NCI-H2196 treated with DMSO at 0.1 percent for 48 hours (cell line): Measurements from ENCODE around the gene ANXA6.
"Not testable (repeated sequence)": the region's sequence is repeated elsewhere in the genome, so short reads cannot be mapped to it uniquely, and the experiment has no call there.

Experiments
- DNase-seq: peaks from one replicate; lab custom pipeline; 2025; ENCODE audit not compliant: unreplicated experiment; lab: John Stamatoyannopoulos, UW

Gene ANXA6

DNA sequence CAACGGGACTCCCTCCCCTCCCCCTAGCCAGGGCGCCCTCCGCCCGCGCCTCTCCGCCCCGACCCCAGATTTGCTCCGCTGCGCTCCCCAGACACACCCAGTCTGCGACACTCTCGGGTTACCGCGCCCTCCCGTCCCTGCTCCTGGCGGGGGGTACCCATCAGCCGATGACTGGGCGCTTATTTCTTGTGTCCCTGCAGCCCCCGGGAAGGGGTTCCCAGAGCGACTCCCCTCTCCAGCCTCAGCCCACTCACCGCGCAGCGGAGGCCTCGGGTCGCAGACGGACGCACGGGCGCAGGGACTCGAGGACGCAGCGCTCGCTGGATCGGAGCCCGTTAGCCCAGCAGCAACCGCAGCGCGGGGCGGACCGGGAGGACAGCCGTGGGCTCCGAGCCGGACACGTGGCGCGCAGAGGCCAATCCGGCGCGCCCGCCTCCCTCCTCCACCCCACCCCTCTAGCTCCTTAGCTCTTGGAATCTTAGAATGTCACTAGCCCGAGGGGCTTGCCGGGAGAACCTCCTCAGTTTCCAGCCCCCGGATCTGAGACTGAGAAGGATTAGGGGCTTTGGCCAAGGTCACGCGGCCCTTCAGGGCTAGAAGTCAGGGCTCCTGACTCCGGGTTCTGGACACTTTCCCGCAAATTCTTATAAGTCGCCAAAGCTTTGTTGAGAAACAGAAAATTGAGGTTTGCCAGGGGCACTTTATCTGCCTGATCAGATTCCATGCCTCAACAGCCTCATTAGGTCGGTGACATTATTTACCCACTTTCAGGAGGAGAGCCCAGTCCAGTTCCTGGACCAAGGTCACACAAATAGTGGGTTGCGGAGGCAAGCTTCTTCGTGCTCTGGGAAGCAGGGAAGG lies at the start of gene ANXA6:
Gene ANXA6 (minus strand): TSS at position 354 of the 861 bp plus-strand sequence. CDS start 9,878 bp downstream, outside the sequence.
- DNase-seq = peak; percentile 55

DNA sequence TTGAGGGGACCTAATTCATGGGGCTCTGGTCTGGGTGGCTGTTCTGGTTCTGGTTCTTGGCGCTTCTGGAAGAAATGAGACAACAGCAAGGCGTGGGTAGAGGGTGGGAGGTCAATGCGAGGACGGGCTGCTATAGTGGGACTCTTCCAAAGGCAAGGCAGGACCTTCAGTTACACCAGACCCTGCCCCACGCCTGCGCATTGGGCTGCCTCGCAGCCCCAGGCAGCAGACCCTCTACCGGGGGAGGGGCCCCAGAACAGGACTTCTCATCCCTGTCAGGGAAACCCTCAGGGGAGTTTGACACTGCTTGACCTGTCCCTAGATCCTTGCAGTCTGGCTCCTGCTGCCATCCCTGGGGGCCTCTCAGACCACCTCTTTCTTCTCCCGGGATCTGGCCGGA lies 47.8 kb upstream of the ANXA6 start:
- DNase-seq = no peak

DNA sequence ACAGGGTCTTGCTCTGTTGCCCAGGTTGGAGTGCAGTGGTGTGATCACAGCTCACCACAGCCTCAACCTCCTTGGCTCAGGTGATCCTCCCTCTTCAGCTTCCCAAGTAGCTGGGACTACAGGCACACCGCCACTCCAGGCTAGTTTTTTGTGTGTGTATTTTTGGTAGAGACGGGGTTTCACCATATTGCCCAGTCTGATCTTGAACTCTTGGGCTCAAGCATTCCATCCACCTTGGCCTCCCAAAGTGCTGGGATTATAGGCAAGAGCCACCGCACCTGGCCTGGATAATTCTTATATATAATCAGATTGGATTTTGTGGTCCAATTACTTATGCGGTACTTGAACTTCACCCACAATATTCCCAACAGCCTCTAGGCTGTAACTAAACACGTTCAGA lies 46.5 kb upstream of the ANXA6 start:
- DNase-seq = no peak

DNA sequence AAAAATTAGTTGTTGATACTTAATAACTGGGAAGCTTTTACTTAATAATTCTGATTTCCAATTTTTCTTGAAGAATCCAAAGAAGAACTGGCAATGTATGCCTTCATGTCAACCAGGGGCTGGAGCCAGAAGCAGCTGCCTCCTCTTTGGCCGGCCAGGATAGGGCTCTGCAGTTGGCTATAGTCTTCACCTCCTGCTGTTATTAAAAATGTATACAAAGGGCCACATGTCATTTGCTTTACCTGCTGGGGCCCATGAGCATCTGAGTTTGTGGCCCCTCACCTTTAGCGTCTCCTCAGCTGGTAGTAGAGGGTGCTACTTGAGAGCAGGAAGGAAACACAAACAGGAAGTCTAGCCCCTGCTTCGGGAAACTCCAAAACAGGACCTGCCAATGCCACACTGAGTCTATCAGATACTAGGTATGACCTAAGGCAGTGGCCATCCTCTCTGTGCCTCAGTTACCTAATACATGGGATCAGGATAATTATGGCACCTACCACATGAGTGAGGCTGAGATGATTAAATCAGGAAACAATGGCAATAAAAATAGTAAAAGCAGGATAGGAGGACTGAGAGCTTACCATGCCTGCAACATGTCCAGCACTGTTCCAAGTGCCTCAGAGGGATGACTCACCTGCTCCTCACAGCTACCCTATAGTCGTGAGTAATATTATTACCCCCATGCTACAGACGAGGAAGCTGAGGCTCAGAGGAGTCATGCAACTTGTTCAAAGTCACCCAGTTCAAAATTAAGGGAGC lies 45.0 kb upstream of the ANXA6 start:
- no peak for DNase-seq

DNA sequence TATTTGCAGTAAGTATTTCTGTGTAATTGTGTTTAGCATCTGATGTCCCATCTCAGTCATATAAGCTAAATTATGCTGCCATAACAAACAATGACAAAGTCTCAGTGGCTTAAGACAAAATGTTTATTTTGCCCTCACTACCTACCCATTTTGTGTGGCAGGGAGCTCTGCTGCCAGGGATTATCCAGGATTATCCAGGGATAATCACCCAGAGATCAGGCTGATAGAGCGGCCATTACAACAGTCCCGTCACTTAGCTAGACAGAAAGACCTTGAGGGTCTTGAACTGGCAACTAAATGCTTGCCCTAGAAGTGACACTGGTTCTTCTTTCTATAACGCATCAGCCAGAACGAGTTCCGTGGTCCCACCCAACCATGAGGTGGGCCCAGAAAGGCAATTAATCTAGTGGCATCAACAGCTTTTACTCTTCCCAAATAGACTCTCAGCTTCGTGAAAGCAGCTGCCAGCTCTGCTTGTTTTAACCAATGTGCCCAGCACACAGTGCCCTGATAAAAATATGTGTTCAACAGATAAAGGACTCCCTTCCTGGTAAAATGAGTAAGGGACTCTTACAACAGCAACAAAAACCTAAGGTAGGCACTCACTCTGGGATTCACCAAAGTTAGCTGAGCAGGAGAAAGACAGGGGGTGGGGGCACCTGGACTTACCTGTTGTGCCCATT lies 43.5 kb upstream of the ANXA6 start:
- no peak for DNase-seq

DNA sequence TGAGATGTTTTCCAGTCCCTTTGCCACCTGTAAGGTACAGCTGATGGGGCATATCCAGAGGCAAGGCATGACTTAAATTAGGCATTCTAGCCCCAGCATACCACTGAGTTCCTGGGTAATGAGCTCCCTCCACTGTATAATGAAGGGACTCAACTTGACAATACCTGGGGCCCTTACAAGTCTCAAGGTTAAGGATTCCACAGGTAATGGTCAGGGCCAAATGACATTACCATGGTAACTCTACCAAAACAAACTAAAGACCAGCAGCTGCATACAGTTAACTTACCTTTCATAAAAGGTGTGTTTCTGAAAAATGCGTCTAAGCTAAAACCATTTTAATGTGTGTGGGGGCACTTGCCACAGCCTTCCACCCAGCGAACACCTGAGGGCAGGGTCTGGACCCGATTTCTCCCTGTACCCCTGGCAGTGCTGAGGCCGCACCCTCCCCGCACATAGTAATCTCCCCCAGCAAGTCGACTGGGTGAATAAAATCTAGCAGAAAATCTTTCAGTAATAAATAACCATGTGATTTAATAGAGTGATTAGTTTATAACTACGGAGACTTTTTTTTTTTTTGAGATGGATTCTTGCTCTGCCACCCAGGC lies 42.1 kb upstream of the ANXA6 start:
- no peak for DNase-seq

DNA sequence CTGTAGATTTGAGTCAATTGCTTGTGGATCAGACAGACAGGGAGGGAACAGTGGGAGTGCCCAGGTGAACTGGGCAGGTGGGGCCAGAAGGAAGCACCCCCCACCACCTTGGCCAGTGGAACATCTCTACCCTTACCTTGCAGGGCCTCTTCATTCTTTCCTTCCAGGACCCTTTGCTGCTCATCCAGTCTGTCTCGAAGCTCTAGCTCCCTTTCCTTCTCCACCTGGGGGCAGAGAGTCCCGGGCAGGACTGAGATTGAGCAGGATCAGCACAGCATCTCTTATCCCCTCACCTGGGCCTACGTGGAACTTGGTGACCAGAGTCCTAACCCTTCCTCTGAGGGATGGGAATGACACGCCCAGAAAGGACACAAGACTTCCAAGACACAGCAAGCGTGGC lies 41.3 kb upstream of the ANXA6 start:
- no peak for DNase-seq

DNA sequence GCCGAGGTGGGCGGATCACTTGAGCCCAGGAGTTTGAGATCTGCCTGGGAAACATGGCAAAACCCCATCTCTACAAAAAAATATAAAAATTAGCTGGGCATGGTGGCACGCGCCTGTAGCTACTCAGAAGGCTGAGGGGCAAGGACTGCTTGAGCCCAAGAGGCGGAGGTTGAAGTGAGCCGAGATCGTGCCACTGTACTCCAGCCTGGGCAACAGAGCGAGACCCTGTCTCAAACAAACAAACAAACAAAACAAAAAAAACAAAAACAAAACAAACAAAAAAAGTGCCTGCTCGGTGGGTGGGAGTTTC lies 39.7 kb upstream of the ANXA6 start:
- not testable (repeated sequence) for DNase-seq

DNA sequence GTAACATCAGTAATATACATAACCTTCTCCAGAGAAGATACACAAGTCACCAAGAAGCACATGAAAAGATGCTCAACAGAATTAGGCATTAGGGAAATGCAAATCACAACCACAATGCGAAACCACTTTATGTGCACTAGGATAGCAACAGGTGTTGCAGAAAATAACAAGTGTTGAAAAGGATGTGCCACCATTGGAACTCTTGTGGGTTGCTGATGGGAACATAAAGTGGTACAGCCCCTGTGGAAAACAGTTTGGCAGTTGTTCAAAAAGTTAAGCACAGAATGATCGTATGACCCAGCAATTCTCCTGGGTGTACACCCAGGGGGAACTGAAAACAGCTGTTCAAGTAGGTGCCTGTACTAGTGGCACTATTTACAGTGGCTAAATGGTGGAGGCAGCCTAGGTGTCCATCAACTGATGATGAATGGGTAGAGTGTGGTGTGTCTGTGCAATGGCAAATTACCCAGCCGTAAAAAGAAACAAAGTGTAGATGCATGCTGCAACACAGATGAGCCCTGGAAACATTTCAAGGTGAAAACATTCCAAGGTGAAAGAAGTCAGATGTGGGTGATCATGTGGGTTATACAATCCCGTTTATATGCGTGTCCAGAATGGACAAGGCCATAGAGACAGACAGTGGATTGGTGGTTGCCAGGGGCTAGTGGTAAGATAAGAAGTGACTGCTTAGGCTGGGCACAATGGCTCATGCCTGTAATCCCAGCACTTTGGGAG lies 39.1 kb upstream of the ANXA6 start:
- no peak for DNase-seq

DNA sequence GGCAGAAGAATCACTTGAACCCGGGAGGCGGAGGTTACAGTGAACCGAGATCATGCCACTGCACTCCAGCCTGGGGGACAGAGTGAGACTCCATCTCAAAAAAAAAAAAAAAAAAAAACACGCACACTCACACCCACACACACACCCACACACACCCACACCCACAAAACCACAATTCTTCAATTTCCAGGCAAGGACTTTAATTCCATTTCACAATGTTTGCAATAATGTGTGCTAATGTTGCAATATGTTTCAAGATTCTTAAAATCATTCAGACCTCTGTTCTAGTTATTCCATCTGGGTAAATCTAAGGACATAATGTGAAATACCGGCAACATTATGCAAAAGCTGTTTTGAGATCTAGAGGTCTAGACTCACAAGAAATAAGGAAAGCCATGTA lies 38.0 kb upstream of the ANXA6 start:
- DNase-seq = no peak

DNA sequence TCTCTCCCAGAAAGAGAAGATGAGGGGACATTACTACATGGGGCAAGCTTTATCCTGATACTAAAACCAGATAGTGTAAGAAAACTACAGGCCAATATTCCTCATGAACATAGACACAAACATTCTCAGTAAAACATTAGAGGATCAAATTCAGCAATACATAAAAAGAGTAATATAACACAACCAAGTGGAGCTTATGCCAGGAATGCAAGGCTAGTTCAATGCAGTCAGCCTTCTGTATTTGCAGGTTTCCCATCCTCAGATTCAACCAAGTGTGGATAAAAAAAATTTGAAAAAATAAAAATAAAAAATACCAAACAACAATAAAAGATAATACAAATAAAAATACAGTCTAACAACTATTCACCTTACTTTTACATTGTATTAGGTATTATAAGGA lies 35.0 kb upstream of the ANXA6 start:
- DNase-seq = no peak

DNA sequence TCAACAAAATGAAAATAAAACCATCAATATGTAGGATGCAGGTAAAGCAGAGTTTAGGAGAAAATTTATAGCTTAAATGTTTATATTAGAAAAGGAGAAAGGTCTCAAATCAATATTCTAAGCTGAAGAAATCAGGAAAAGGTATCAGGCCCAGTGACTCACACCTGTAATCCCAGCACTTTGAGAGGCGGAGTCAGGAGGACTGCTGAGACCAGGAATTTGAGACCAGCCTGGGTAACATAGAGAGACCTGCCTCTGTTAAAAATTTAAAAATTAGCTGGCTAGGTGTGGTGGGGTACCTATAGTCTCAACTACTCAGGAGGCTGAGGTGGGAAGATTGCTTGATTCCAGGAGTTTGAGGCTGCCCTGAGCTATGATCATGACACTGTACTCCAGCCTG lies 34.1 kb upstream of the ANXA6 start:
- DNase-seq = no peak

DNA sequence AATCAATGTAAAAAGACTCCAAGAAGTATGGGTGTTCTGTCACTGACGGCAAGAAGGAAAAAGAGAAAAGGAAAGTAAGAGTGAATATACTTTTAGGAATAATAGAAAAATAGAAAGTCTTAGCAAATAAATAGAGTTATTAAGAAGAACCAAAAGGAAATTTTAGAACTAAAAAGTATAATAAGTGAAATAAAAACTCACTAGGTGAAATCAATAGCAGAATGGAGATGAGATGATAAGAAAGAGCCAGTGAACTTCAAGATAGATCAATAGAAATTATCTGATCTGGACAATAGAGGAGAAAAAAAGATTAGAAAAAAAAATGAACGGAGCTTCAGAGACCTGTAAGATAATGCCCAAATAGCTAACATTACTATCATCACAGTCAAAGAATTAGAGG lies 31.6 kb upstream of the ANXA6 start:
- no peak for DNase-seq

DNA sequence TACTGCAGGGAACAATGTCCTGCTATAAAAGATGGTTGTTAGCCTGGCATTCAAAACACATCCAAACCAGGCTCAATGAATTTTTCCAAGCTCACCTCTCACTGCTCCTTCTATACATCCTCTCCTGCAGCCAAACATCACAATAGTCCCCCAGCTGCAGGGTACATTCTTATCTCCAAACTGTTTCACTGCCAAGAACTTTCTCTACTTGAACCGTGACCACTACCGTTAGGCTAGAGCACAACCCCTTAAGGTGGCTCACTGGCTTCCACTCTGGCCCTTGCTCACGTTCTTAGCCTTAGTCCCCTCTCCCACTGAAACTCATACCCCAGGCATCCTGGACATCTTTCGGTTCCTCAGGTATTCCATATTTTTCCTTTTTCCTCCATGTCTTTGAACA lies 29.0 kb upstream of the ANXA6 start:
- DNase-seq = no peak

DNA sequence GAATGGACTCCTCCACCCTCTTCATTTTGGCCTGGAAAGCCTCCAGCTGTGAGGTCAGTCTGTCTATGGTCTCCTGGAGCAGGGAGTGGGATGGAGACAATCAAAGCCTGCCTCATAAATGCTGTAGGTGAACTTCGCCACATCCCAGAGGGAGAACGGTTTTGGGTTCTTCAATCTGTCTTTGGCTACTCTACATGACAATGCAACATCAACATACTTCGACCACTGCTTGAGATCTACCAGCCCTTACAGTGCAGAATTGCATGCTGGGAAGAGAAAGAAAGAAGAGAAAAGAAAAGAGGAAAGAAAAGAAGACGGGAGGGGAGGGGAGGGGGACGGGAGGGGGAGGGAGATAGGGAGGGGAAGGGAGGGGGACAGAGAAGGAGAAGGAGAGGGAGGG lies 28.5 kb upstream of the ANXA6 start:
- DNase-seq = no peak

DNA sequence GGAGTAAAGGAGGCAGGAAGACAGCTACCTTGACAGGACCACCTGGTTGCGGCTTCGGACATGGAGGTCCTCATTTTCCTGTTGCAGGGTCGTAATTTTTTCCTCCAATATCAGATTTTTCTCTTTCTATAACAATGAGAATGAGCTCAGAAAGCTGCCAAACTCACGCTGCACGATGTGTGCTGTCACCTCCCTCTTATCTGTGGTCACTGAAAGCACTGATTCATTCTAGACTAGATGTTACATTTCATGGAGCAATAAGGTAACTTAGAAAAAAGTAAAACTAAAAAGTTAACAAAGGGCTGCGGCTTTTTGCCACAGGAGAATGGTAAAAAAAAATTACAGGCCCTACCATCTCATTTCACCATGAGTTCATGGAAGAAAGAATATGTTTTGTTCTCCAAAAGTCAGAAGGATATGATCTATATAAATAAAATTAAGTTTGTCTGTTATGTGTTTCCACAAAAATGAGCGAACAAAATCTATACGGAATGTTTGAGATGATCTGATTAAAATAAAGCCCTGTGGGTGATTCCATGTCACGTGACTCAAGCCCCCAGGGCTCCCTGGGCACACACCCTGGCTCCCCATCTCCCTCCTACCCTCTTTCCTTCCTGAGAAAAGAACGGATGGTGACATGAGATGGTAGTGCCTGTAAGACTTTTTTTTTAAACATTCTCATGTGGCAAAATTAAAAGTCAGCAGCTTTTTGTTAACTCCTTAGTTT lies 26.9 kb upstream of the ANXA6 start:
- DNase-seq = no peak

DNA sequence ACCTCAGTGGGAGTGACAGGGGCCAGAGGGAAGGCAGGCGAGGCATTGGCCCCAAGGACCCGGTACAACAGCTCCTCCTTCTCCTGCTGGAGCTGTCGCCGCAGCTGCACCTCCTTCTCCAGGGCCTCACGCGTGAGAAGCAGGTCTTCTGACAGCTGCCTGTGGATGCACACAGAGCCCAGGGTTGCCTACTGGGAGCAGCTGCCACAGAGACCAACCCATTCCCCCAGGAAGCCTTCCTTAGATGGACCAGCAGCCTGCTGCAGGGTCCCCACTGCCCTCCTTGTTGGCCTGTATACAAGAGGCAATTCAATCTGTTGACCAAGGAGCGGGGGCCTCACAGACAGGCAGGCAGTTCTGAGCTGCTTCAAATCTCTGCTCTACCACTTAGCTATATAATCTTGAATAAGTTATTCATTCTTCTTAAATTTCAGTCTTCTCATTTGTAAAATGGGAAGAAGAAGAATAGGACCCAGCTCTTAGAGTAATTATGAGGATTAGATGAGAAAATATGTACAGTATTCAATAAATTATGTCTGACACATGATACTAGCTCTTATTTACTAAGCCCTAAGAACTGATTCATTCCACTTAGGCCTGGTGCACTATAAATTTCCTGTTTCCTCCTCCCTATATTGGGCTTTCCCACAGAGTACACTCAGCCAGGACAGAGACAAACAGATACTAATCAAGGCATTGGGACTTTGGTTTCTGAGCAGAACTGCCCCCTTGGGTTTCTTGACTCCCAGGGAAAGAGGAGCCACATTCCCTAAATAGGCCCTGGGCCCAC lies 26.1 kb upstream of the ANXA6 start:
- DNase-seq = no peak

DNA sequence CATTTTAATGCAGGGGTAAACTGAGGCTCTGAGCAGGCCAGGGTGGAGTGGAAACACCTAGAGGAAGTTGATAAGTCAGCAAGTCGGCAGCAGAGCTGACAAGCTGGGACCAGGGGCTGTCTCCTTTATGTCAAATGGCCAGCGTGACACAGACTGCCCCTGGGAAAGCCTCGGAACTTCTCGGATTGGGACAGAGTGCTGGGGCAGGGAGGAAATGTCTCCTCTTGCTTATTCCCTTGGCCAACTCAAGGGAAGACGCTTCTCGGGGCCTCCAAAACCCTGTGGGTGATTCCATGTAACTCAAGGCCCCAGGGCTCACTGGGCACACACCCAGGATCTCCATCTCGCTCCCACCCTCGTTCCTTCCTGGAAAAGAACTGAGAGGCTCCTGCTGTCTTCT lies 25.4 kb upstream of the ANXA6 start:
- DNase-seq = no peak

DNA sequence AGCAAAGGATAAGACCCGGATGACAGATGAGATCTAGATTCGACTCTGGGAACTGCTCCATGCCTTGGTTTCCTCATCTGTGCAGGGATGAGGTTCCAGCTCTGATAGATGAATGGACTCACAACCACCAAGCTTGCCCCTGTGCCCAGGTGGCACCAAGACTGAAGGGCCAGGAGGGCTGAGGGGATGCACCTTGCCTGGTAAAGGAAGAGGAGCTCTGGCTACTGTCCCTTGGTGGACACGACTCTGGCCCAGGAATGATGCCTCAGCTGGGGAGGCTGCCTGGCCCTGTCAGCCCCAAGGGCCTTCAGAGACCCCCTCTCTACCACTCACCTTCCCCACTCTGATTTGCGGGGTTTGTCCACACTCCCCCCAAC lies 24.9 kb upstream of the ANXA6 start:
- DNase-seq = no peak
